NCI-H774 (cell line): Measurements from ENCODE around the gene SMC1B.
"Not testable (repeated sequence)": the region's sequence is repeated elsewhere in the genome, so short reads cannot be mapped to it uniquely, and the experiment has no call there.

Source experiments
- DNase-seq: peaks from one replicate; lab custom pipeline; 2025; lab: John Stamatoyannopoulos, UW

The SMC1B gene

DNA sequence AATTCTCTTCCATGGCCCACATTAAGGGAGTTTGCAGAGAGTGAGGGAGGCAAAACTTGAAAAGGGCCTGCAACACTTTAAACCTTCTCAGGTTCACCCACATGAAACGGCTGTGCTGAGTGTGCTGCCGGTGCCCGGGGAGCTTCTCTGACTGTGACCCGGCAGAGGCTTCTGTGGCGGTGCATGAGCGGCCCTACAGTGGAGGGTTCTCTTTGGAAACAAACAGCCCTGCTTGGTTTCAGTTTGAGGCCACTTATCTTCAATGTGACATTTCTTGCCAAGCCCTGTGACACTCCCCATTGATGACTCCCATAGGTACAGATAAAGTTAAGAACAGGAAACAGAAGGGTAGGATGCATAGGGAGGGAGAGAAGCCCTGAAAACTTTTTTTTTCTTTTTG lies 71.9 kb downstream of the SMC1B start:
- no peak for DNase-seq

DNA sequence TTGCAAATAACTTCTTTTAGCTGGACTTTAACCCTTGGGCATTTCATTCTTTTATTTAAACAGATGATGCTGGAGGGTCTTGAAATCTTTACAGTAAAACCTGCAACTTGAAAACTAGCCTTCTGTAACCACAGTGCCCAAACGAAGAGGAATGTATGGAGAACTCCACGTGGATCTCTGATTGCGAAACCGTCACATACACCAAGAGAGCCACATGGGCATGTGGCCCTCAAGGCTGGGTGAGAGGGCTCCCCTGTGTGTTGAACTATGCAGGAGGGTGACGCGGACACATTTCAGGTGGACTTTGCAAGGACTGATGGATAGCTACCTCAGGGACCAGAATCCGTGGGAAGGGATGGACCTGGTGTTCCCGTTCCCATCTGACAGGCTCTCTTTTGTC lies 73.1 kb downstream of the SMC1B start:
- no peak for DNase-seq

DNA sequence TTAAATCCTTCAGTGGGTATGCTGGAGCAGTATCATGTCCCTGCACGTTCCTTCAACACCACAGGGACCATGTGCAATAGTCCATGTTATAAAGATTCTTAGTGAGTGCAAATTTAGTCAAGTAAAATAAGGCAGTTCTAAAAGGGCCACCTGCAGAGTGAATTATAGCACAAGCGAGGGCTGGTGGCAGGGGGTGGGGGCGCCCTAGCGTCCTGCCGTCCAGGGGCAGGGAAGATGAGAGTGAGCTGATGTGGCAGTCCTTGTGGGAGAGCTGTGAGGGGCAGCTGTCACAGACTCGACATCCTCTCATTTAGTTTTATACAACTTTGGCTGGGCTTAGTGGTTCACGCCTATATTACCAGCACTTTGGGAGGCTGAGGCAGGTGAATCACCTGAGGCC lies 74.6 kb downstream of the SMC1B start:
- no peak for DNase-seq

DNA sequence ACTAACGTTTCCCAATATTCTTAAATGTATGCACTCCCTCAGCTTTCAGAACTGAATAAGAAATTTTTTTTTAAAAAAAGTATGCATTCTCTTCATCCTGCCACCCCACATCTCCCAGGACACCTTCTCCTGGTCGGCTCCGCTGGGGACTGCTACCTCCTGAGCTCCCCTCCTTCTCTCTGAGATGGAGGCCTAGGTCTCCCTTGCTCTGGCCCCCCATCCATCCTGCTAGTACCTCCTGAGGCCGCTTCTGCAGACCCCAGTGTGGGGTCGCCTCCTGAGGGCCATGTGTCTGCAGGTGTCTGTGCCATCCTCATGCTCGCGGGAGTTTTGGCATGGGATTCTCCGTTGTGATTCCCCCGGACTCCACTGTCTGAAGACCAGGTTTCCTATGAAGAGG lies 75.9 kb downstream of the SMC1B start:
- DNase-seq: no peak

DNA sequence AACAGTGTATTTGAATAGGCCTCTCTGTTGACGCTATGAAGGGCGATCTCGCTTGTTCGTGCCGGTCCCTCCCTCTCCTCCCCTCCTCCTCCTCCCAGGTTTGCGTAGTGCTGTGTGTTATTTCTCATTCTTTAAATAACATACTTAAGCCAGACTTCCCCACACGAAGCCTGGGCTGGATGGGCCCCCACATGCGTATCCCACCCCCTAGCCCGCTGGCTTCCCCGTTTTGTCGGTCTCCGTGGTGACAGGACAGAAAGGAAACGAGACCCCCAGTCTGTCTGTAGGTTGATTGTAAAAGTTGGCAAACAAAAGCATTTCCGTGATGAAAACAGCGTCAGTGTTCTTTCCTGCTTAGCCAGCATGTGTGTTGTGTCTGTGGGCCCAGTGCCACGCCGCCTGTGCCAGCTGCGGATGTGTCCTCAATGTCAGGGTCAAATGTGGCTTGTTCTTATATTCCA lies 76.4 kb downstream of the SMC1B start:
- peak; percentile 61 for DNase-seq

DNA sequence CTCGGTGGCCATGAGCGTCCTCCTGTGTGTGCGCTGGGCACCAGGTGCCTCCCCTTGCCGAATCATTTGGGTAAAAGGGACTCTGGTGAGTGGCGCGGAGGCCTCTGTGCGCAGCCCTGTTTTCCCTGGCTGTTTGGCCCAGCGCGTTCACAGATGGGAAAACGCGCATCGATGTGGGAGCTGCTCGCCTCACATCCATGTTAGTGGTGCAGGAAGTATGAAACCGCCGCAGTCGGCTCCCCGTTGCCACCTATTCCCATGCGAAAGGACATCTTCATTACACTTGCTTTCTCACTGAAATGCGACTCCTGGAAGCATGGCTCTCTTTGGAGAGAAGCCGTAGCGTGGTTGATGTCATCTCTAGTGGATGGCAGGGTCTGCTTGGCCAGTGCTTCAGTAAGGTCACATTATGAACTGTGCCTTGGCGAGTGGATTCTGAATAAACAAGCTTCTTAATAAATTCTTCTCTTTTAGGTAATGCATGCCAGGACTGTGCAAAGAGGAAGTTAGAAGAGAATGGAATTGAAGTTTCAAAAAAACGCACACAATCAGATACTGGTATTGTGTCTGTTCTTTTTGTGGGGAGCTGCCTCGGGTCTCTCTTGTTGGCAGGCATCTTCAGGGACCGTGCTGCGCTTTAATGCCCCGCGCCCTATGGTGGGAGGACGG lies 77.4 kb downstream of the SMC1B start:
- no peak for DNase-seq

DNA sequence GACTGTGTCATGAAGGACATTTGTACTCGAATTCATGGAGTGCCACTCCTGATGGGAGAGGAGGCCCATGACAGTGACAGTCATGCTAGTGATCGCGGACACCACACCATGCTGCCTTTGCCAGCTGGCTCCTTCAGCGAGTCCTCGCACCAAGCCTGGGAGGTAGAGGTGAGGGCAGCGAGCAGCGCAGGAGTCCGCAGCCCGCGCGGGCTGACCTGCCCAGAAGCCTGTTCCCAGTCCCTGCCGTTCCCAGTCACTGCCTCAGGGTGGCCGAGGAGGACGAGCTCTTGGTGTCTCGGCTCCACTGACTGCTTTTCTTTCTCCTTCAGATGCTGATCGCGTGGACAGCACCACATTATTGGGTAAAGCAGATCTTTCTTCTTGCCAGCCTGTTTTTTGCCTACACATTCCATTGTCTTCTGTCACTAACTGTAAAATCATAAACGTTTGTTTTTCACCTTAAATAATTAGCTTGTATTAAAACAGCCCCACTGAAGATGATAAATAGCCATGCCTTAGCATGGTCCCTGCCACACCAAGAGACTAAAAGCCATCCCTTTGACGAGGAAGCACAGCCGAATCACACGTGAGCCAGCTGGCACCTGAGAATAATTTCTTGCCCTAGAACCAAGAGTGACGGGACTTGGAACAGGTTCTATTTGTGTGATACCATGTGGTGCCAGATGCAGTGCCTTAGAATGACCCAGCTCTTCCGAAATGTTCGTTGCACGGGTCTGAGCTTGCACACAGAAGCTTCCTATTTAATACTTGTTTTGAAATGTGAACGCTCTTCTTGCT lies 78.2 kb downstream of the SMC1B start:
- no peak for DNase-seq

DNA sequence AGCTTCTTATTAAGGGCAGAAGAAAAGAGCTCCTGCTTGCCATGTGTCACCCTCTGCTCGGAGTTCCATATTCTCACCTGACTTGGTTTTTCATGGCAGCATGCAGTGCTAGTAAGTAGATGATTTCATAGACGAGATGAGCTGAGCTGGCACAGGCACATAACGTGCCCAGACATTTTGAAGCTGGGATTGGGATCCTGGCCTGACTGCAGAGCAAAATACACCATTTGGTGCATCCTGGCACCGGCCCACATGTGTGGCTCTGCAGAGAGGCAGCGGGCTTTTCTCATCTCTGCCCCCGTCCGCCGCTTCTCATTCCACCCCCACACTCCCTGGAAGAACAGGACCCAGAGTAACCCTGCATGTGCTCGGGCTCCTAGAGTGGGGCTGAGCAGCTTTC lies 78.9 kb downstream of the SMC1B start:
- no peak for DNase-seq

DNA sequence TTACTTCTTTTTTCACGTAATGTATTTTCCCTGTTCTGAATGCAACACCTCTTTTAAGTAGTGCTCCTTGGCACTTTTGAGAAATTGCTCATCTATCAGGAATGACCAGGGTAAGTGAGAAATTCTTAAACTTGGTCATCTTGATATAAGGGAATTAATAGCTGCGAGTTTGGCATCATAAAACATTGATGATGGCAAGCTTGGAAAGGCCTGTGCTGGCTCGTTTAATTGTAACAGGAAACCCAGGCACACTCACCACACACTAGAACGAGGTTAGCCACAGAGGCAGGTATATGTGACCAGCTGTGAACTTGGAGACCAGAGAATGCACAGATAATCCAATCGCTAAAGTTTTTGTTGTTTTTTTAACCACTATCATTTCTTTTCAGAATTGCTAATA lies 79.3 kb downstream of the SMC1B start:
- DNase-seq: no peak

DNA sequence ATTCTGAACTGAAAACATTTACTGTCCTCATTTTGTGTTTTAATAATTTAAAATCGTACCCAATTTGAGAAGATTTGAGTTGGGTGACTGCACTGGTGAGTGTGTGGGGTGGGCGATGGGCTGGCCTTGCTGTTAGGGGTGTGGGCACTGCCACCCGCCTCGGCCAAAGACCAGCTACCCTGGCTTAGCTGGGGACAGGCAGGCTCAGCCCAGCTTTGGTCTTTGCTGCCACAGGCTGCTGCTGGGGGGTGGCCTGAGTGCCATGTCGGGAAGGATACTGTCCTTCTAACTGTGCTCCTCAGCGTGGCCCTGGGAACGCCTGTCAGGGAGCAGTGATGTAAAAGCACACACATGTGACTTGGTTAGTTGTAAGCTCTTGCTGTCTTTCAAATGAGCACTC lies 81.4 kb downstream of the SMC1B start:
- no peak for DNase-seq

DNA sequence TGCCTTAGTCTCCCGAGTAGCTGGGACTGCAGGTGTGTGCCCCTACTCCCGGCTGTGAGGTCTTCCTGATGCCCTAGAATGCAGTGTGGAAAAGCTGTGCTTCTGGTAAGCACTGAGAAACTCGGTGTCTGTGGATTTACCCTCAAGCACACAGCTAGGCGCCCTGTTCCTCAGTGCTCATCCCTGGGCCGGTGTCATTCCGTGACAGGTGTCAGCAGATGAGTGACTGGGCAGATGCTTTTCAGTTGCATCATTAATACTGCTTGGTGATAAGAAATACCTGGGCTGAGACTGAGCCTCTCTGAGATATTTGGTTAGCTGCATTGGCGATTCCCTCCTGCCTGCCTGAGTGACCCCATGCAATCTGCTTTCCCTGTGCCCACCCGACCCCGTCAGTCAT lies 81.9 kb downstream of the SMC1B start:
- no peak for DNase-seq

DNA sequence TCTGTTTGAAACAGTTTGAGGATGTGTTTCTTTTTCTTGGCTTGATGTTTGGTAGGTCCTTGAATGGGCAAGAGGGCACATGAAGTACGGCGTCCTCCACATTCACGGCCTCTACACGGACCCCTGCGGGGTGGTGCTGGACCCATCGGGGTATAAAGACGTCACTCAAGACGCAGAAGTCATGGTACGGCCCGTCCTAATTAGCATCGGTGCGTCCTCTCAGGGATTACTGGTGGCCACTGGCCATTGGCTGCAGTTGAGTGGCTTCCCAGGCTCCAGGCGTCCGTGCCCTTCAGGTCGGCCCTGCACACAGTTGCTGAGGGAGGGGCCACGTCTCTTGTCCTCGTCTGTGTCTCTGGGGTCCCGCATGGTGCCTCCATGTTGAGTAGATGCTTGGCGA lies 82.9 kb downstream of the SMC1B start:
- no peak for DNase-seq

DNA sequence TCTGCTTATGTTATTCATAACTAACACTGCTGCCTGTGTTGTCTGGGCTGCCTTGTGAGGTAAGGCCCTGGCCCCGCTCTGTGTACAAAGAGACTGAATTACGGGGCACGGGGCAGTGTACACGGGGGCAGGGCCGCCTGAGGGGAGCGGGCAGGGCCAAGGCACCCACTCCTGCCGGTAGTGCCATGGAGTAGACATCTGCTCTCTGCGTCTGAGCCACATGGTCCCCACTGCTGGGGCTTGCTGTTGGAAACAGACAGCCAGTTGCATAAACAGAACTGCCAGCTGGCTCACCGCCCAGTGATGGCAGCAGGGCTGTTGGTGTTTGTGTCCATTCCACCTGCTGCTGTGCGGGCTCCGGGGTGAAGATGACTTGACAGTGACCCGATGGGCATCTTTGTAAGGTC lies 83.9 kb downstream of the SMC1B start:
- DNase-seq: peak; percentile 52

DNA sequence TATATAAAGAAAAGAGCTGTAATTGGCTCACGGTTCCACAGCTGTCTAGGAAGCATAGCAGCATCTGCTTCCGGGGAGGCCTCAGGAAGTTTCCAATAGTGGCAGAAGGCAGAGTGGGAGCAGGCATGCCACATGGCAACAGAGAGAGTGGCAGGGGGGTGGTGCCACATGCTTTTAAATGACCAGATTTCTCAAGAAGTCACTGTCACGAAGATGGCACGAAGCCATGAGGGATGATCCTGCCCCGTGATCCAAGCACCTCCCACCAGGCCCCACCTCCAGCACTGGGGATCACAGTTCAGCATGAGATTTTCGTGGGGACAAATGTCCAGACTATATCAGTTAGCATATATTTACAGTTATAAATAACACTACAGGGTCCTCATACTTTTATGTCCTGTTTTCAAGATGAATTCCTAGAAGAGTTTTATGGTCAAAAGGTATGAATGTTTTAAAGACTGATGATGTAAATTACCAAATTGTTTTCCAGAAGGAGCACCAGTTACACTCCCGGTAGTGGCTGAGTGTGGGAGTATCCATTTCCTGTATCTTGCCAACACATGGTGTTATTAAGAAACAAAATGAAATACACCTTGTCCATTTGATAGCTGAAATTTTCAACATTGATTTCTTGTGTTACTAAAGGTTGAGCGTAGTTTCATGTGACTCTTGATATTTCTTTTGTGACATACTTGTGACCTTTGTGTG lies 84.4 kb downstream of the SMC1B start:
- DNase-seq: no peak

DNA sequence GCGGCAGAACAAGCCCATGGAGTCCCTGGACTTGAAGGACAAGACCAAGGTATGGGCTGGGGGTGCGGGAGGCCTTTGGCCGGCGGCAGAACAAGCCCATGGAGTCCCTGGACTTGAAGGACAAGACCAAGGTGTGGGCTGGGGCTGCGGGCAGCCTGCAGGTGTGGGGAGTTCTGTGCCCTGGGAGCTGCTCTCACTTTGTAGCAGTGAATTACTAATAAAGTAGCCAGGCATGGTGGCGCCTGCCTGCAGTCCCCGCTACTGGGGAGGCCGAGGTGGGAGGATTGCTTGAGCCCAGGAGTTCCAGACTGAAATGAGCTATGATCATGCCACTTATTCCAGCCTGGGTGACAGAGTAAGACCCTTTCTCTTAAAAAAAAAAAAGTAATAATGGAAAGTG lies 85.1 kb downstream of the SMC1B start:
- not testable (repeated sequence) for DNase-seq

DNA sequence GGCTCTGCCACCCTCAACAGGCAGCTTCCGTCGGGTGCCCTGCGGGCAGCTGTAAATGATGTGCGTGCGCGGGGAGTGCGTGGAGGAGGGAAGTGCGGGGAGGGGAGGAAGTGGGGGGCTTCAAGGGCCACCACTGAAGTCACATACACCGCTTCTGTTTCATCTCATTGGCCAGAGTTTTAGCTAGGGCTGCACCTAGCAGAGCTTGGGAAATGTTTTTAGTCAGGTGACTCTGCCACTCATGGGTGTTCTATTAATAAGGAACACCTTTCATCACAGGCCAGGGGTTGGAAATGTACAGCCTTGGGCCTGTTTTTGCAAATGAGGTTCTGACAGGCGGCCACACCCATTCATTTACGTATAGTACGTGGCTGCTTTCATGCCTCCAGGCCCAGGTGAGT lies 89.1 kb downstream of the SMC1B start:
- DNase-seq: no peak

DNA sequence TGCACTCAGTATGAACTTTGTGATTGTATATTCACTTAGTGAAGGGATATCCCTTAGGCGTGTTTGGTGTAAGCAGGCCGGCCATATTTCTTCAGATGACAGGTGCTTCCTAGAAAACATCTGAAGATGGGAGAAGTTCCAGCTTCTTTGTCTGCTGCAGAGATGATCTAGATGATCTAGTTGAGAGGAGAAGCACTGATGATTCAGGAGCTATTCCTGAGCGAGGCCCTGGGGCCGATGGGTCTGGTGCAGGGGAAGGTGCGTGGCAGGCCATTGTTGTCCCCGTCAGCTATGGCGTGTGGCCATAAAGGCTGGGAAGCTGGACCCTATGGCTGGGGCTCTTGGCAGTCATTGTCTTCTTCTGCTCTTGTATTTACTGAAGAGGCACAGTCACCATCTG lies 89.7 kb downstream of the SMC1B start:
- DNase-seq: no peak

DNA sequence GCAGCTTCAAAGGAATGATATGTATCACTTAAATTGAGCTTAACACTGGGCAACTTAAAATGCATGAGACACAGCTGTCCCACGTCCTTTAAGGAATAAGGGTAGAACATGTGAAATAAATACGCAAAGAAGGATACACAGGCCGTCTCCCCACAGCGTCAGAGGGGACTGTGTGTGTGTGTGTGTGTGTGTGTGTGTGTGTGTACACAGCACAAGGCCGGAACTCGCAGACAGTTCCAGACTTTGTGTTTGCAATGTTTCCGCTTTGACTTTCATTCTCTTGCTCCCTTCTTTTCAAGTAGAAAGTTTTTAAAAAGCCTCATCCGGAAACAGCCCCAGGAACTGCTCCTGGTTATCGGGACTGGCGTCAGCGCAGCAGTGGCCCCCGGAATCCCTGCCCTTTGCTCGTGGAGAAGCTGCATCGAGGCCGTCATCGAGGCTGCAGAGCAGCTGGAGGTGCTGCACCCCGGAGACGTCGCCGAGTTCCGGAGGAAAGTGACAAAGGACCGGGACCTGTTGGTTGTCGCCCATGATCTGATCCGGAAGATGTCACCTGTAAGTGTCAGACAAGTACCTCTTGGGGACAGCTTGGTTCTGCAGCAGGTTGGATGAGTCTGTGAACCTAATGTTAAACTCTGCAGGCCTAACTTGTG lies 90.4 kb downstream of the SMC1B start:
- no peak for DNase-seq

DNA sequence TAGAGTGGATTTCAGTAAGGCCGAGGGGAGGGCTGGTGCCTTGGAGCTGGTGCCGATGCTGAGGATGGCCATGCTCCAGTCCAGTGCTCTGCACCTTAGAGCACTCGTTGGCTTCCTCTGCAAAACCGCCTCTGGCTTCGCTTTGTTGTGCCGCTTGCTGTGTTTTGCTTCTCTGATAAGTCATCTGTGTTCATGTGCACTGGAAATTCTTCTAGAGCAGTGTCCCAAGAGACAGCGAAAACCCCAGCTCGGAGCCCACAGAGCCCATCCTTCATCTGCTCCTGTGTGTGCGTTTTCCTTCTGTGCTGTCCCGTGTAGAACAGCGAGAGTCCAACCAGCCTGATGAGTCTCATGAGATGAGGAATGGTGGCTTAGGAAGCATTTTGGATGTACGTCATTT lies 91.6 kb downstream of the SMC1B start:
- DNase-seq: no peak

DNA sequence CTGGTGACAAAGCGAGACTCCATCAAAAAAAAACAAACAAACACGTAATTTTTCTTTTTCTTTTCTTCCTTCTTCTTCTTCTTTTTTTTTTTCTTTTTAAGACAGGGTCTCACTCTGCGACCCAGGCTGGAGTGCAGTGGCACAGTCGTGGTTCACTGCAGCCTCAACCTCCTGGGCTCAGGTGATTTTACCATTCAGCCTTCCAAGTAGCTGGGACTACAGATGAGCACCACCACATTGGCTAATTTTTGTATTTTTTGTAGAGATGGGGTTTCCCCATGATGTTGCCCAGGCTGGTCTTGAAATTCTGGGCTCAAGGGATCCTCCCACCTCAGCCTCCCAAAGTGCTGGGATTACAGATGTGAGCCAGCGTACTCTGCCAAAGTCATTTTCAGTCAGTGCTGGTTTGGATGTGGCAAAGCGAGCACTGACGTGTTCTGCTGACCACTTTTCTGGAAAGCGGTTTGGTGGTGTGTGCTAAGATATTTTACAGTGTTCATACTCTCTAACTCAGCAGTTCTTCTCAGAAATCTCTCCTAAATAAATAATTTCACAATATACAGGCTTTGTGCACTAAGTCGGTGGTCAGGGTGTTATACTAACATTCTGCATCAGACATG lies 92.9 kb downstream of the SMC1B start:
- no peak for DNase-seq

DNA sequence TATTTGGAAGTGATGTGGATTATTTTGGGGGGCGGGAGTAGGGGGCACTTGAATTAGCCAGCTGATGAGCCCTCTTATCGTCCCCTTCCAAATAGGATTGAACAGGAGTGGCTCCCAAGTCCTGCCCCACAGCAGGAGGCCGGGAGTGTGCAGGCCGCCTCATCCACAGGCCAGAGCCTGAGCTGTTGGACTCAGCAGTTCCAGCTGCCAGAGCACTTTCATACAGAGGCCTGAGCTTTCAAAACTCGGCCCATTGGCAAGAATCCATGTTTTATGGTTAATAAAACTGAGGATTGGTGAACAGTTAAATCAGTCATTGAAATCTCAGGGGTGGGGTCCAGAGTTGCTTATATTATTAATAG lies 94.1 kb downstream of the SMC1B start:
- no peak for DNase-seq
